GM19438 (cell line): Measurements from ENCODE around the gene TRAPPC8.
"Not testable (repeated sequence)": the region's sequence is repeated elsewhere in the genome, so short reads cannot be mapped to it uniquely, and the experiment has no call there.

Experiments used
- ATAC-seq: cut with Tn5 transposase; IDR thresholded peaks from one replicate; pipeline ENCODE4 v1.9.1; 2021; ENCODE audit warnings: low read depth; ENCODE audit not compliant: unreplicated experiment

Gene TRAPPC8, protein sequence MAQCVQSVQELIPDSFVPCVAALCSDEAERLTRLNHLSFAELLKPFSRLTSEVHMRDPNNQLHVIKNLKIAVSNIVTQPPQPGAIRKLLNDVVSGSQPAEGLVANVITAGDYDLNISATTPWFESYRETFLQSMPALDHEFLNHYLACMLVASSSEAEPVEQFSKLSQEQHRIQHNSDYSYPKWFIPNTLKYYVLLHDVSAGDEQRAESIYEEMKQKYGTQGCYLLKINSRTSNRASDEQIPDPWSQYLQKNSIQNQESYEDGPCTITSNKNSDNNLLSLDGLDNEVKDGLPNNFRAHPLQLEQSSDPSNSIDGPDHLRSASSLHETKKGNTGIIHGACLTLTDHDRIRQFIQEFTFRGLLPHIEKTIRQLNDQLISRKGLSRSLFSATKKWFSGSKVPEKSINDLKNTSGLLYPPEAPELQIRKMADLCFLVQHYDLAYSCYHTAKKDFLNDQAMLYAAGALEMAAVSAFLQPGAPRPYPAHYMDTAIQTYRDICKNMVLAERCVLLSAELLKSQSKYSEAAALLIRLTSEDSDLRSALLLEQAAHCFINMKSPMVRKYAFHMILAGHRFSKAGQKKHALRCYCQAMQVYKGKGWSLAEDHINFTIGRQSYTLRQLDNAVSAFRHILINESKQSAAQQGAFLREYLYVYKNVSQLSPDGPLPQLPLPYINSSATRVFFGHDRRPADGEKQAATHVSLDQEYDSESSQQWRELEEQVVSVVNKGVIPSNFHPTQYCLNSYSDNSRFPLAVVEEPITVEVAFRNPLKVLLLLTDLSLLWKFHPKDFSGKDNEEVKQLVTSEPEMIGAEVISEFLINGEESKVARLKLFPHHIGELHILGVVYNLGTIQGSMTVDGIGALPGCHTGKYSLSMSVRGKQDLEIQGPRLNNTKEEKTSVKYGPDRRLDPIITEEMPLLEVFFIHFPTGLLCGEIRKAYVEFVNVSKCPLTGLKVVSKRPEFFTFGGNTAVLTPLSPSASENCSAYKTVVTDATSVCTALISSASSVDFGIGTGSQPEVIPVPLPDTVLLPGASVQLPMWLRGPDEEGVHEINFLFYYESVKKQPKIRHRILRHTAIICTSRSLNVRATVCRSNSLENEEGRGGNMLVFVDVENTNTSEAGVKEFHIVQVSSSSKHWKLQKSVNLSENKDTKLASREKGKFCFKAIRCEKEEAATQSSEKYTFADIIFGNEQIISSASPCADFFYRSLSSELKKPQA (N-terminal part only)

DNA sequence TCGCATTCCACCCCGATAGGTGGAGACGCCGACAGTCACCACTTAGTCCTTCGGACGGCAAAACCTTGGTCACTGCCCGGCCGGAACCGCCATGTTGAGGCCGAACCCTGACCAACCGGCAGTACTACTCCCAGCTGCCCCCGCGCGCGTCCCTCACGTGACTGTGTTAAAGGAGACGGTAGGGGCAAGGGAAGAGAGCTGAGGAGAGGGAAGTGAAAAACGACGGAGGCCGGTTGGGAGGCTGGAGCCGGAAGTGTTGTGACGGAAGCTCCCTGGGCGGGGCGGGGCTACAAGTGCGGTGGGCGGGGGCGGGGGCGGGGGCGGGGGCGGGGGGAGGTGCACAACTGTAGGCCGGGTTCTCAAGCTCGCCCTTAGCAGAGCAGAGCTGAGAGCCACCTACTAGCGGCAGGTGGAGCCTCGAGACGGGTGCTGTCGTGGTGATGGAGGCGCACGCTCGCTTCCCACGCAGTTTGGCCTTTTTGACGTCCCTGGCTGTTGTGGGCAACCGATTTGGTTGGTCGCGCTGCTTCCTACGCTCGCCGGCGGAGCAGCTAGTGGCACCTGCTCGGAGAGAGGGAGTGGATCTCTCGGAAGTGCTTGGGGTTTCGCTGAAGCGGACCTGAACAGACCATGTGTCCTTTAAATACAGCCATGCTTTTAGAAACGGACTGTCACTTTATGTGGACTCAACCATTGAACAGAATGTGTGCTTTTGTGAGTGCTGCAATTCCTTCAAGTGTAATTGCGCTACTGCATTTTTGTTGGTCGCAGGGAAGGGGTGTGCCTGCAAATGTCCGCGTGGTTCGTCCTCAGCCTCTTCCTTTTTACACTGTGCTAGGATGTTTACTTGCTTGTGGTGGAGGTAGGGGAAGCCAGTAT lies at the start of gene TRAPPC8:
Gene TRAPPC8, minus strand, starts transcription at position 130 of the 879 bp plus-strand sequence. CDS start 364 bp downstream, outside the sequence.
- ATAC-seq, result peak; percentile 80

- peak; percentile 99 for ATAC-seq
Observed at GRCh38 chr18:31990823-31991222, 47.9 kb upstream of the TRAPPC8 start.

GRCh38 chr18:31983976-31984375 lies 41.0 kb upstream of the TRAPPC8 start:
- no peak for ATAC-seq

GRCh38 chr18:31983020-31983419 lies 40.1 kb upstream of the TRAPPC8 start:
- ATAC-seq, result no peak

DNA sequence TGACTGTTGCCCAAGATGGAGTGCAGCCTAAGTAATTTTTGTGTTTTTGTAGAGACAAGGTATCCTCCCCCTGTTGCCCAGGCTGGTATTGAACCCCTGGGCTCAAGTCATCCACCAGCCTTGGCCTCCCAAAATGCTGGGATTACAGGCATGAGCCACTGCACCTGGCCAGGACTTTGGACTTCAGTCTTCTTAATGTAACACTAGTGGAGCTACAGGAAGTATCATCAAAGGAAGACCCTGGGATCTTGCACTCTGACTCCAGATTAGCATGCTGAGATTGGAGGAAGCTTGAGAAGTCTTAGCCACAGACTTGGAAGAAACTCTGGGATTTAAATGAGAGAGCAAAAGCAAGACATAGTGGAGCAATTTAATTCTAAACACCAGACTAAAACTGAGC lies 37.9 kb upstream of the TRAPPC8 start:
- ATAC-seq, result no peak

GRCh38 chr18:31979714-31980113 lies 36.8 kb upstream of the TRAPPC8 start:
- no peak for ATAC-seq

GRCh38 chr18:31978616-31979015 lies 35.7 kb upstream of the TRAPPC8 start:
- ATAC-seq, result no peak

DNA sequence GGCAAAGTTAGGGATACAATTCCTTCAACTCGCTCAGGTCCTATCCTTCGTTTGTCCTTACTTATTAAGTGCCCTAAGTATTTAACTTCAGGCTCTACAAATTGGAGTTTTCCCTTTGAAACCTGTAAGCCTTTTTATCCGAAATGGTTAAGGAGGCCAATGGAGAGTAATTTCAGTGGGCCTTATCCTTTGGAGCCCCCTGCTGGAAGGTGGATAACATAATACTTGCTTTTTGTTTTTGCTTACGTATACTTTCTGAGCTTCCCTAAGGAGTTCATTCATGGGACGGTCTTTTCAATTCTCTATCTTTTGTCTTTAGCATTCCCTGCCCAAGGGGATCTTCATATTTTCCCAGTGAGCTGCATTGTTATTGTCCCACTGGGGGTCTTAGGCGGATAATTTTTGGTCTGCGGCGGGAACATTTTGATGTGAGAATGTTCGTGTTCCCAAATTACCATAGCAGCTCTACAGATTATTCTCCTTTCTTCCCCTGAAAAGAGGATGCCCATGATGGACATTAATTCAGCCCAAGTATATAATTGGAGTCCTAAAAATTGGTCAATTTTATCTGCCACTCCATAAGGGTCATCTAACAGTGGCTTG lies 34.4 kb upstream of the TRAPPC8 start:
- no peak for ATAC-seq

DNA sequence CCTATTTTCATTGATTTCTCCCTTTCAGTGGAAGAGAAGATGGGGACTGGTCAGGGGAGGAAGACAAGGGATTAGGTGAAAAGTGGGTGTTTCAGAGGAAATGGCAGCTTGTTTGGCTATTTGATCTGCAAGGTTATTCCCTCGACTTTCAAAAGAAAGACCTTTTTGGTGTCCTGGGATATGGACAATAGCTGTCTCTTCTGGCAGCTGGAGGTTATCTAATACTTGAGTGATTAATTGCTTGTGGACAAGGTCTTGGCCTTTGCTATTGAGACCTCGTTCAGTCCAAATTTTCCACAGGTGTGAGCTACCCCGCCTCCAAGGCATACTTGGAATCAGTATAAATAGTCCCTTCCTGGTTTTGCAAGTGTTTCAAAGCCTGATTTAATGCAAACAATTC lies 33.3 kb upstream of the TRAPPC8 start:
- no peak for ATAC-seq

DNA sequence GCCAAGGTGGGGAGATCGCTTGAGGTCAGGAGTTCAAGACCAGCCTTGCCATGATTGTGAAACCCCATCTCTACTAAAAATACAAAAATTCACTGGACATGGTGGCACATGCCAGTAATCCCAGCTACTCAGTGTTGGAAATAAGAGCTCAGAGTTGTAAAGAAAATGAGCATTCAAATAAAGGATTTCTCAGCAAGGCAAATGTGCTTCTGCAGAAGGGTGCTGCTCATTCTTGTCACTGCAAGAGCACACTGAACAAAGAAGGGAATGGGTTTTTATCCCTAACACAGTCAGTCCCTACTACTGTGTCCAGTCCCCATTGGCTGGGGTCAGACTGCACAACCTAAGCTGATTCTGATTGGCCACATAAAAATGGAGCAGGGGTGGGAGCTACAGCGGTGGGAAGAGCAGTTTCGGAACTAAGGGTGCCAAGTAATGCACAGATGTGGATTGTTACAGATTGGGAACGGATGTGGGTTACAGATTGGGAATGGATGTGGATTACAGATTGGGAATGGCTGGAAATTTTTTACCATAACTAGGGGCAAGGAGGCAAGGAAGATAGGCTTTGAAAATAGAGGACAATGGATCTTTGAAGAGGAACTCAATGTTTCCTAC lies 31.1 kb upstream of the TRAPPC8 start:
- no peak for ATAC-seq

DNA sequence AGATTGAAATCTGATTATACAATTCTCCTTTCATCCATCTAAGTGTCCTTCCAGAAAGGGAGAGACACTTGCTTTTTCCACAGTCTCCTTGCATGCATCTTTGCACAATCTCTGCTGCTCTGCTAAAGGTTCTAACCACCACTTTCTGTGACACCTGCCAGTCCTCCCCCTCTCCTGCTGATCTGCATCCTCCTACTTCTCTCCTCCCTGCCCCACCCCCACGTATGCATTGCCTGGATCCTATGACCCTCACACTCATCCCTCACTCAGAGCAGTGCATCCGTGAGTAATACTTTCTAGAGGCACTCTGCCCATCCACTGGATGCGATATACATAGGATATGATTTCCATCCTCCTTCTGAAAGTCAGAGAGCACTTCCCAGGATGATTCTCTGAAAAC lies 27.7 kb upstream of the TRAPPC8 start:
- ATAC-seq, result no peak

DNA sequence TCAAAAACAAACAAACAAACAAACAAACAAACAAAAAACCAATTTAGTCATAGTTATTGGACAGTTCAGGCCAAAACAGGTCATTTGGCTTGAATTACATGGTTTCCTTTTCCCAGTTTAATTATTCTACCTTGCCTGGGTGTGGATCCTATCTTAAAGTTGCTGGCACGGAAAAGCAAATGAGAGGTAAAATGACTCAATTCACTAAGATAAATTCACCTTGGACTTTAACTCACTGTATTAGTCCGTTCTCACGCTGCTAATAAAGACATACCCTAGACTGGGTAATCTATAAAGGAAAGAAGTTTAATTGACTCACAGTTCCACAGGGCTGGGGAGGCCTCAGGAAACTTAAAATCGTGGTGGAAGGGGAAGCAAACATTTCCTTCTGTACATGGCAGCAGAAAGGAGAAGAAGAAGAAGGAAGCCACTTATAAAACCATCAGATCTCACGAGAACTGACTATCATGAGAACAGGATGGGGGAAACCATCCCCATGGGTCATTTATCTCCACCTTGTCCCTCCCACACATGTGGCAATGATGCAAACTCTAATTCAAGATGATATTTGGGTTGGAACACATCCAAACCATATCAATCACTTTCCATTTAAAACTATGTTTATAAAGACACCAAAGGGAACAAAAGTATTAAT lies 22.5 kb upstream of the TRAPPC8 start:
- no peak for ATAC-seq

DNA sequence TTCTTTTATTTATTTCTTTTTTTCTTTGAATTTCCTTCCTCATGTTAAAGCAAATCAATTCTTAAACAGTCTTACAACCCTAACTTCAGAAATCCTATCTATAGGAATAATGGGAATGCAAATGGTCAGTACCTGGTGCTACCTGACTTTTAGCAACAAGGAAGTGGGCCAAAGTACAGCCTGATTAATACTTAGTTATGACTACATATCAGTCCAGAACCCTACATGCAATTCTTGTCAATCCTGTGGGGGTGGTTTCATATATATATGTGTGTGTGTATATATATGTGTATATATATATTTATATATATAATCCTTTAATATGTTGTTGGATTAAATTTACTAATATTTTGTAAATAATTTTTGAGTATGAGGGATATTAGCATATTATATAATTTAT lies 14.8 kb upstream of the TRAPPC8 start:
- ATAC-seq, result no peak

DNA sequence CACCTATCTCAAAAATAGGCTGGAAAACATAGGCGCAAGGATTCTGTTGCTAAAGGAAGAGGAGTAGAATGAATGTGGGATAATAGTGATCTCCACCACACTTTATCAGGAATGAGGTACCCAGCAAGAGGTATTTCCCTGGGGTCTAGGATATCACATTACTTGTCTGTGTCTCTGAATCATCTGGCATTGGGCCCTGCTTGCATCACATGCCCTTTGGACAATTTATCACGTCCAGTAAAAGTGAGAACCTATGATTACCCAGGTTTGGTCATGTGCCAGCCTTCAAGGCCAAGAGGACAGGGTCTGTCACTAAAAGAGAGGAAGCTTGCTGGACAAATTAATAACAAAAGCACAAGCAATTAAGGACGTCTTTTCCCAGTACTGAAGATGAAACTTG lies 11.4 kb upstream of the TRAPPC8 start:
- no peak for ATAC-seq

DNA sequence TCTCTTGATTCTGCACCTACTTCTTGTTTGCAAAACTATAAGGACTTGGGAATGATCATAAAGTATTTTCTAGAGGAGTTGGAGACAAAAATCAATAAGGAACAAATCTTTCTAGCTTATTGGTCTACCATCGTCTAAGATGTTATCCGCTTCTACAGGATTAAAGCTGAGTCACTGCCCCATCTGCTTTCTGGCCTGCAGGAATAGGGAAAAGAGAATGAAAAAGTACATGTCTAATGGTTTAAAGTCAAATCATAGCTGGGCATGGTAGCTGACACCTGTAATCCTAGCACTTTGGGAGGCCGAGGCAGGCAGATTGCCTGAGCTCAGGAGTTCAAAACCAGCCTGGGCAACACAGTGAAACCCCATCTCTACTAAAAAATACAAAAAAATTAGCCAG lies 10.8 kb upstream of the TRAPPC8 start:
- not testable (repeated sequence) for ATAC-seq

DNA sequence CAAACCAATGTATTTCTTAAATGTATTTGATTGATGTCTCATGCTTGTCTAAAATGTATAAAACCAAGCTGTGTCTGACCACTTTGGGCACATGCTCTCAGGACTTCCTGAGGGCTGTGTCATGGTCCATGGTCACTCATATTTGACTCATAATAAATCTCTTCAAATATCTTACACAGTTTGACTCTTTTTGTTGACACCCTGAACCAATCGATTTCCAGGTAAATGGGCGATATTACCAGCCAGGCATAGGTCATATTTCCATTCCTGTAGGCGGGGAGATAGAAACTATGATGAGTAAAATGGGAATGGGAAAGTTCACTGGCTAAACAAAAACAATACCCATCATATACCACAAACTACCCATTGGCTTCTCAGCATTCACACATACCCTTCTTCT lies 9.3 kb upstream of the TRAPPC8 start:
- ATAC-seq, result no peak

GRCh38 chr18:31950583-31950982 lies 7.7 kb upstream of the TRAPPC8 start:
- no peak for ATAC-seq

GRCh38 chr18:31948349-31948748 lies 5.4 kb upstream of the TRAPPC8 start:
- not testable (repeated sequence) for ATAC-seq
